Mononuclear cell (primary cell): ENCODE data around the gene POR. TPM values are rescaled to one million over a fixed set of nuclear protein-coding genes. Genes with fewer than 3 reads are reported as not detected.
A peak's percentile ranks its signal among the peaks of the same experiment; 100 is the strongest.
"Not testable (repeated sequence)": the region's sequence is repeated elsewhere in the genome, so short reads cannot be mapped to it uniquely, and the experiment has no call there.

Experiments used
- H3K27me3 ChIP-seq: 2 replicates; pipeline ENCODE4 v1.6.0; 2011; ENCODE audit warnings: low read length, control low read depth; ENCODE audit not compliant: insufficient read depth
- H3K4me1 ChIP-seq: 2 replicates; pipeline ENCODE4 v1.5.1; 2011; ENCODE audit warnings: mild to moderate bottlenecking, low read length, control low read depth; ENCODE audit not compliant: insufficient read depth
- H3K4me3 ChIP-seq: 2 replicates; pipeline ENCODE4 v1.5.1; 2011; ENCODE audit warnings: mild to moderate bottlenecking, low read length, moderate library complexity
- H3K9me3 ChIP-seq: 2 replicates; pipeline ENCODE4 v1.5.1; 2011; ENCODE audit warnings: low read depth, mild to moderate bottlenecking, control low read depth, low read length
- total RNA-seq: library from RNA; depleted of rRNA; stranded (reverse); fragments of >200 nt; gene quantifications from one replicate; pipeline ENCODE4 v1.2.3, GENCODE V29; 2012

The POR gene
- total RNA-seq, 1 donor: 35.6 TPM

DNA sequence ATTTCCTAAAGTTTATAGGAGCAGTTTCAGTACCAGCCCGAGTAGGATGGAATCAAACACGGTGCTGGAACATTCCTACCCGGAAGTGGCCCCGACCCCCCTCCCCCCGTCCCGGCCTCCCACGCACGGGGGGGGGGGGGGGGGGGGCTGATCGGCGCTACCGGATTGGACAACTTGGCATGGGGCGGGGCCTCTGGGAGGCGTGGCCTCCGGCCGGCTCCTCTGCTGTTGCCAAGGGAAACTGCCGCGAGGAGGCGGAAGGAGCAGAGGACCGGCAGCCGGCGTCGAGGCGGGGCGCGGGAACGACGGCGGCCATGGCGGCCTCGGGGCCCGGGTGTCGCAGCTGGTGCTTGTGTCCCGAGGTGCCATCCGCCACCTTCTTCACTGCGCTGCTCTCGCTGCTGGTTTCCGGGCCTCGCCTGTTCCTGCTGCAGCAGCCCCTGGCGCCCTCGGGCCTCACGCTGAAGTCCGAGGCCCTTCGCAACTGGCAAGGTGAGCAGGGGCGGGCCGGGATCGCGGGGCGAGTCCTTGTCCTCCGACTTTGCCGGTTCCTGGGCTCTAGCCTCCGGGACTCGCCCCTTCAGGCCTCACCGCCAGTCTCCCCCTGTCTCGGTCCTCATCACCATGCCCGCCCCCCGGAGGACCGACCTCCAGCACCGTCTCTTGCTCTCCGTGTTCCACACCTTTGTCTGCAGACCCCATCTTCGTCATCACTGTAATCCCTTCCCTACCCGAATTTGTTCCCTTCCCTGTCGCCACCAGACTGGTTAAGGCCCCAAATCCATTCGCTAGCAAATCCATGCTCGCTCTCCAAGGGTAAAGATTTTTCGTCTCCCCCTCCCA lies 36.0 kb upstream of the POR start, which contains the start of gene RHBDD2:
Gene RHBDD2, plus strand, starts transcription at position 266 of the 843 bp plus-strand sequence. Its CDS starts 49 bp downstream, at position 315.
- Histone ChIP-seq H3K27me3 (no peaks in the 10 kb centered on the region), H3K4me3 (peak within 1 kb of the TSS; percentile 75), H3K4me1 (peaks cover 52% of the 10 kb centered on the region), H3K9me3 (no peaks in the 10 kb centered on the region)

DNA sequence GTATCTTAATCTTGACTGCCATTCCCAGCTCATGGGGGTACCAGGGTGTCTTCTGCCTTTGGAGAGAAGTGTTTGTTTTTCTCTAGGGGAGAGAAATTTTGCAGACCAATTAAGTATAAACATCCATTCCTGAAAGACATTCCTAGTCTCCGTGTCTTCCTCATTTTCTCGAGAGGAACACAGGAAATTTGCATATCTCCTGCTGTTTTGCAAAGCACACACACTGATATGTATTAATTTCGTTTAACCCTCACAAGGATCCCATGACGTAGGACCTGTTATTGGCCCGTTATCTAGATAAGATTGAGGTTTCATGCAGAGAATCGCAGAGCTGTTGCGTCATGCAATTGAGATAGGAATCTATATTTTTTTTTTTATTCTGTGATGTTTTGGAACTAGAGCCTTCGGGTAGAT lies 35.2 kb upstream of the POR start:
- H3K27me3 ChIP-seq: no peaks in the 10 kb centered on the region
- H3K4me1 ChIP-seq: peaks cover 52% of the 10 kb centered on the region
- H3K9me3 ChIP-seq: no peaks in the 10 kb centered on the region
- peak overlapping the region; percentile 75 for H3K4me3 ChIP-seq

DNA sequence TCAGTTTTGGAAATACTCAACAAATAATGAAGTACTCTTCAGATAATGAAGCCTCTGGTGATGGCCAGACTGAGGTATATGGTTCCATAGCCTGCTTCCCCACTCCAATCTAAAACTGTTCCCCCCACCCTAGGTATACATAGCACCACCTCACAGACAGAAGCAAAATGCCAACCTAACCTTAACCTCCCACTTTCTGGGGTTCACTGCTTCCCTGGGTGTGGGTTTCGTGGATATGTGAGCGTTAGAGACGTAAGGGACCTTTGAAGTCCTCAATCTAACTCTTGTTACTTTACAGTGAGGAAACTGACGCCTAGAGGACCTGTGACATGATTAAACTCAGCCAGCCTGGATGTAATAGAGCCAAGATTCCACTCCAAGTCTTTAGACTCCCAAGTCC lies 34.7 kb upstream of the POR start:
- Histone ChIP-seq H3K9me3 (no peaks in the 10 kb centered on the region), H3K4me1 (peaks cover 49% of the 10 kb centered on the region), H3K4me3 (no peak overlapping the region), H3K27me3 (no peaks in the 10 kb centered on the region)

DNA sequence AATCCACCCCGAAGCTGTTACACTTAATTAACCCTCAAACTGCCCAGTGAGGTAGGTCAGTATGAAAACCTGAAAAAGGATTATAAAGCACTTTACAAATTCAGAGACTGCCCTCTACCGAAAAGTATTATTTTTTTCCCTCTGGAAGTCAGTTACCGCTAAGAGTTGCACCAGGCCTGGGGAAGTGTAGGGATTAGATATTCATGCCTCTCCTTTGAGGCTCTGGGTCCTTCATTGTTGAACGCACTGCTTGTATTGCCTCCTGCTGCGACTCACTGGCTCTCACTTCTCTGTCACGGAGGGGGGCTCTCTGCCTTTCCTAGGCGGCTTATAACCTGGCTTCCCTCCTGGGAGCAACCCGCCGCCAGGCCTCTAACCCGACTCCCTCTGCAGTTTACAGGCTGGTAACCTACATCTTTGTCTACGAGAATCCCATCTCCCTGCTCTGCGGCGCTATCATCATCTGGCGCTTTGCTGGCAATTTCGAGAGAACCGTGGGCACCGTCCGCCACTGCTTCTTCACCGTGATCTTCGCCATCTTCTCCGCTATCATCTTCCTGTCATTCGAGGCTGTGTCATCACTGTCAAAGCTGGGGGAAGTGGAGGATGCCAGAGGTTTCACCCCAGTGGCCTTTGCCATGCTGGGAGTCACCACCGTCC lies 33.4 kb upstream of the POR start:
- Histone ChIP-seq H3K27me3 (no peaks in the 10 kb centered on the region), H3K4me3 (no peak overlapping the region), H3K9me3 (no peaks in the 10 kb centered on the region), H3K4me1 (peaks cover 35% of the 10 kb centered on the region)

DNA sequence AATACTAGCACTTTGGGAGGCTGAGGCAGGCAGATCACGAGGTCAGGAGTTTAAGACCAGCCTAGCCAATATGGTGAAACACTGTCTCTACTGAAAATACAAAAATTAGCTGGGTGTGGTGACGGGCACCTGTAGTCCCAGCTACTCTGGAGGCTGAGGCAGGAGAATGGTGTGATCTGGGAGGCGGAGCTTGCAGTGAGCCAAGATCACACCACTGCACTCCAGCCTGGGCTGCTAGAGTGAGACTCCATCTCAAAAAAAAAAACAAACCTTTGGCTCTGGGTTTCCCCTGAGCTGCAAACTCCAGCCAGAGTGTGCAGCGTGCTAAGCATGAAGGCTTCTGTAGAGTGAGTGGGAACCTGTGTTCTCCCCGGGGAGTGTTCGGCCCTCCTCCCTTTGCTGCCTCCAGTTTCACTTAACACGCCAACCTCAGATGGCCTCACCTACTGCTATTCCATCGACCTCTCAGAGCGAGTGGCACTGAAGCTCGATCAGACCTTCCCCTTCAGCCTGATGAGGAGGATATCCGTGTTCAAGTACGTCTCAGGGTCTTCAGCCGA lies 31.6 kb upstream of the POR start:
- H3K27me3 ChIP-seq, H3K9me3 ChIP-seq, H3K4me3 ChIP-seq: not testable (repeated sequence)
- peaks cover 18% of the 10 kb centered on the region for H3K4me1 ChIP-seq

DNA sequence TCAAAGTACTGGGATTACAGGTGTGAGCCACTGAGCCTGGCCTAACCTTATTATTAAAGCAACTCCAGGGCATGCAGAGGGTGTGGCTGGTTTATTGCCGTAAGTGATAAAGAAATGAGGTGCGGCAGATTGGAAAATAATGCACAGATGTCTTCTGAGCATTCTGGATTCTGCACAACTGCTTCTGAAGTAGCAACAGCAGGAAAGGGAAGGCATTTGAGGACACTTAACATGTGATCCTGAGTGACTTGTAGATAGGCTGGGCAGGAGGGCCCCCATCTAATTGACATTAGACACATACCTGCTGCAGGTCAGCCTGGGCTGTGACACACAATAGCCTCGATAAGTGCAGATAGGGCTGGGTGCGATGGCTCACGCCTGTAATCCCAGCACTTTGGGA lies 30.5 kb upstream of the POR start:
- H3K27me3 ChIP-seq: no peaks in the 10 kb centered on the region
- no peaks in the 10 kb centered on the region for H3K9me3 ChIP-seq
- H3K4me3 ChIP-seq: no peak overlapping the region
- peaks cover 13% of the 10 kb centered on the region for H3K4me1 ChIP-seq

DNA sequence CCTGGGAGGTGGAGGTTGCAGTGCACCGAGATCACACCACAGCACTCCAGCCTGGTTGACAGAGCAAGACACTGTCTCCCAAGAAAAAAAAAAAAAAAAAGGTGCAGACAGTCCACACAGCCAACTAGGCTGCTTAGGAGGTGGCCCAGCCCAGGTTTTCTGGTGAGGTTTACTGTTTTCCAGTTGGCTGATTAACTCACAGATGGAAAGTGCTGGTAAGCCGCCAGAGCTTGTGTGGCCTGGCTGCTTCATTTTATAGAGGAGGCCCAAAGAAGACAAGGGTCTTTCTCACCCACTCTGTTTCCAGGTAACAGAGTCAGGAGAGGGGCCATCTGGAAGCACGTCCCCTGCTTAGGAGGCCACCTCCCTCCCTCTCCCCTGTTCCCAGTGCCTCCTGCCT lies 29.9 kb upstream of the POR start:
- Histone ChIP-seq H3K4me3 (no peak overlapping the region), H3K9me3 (no peaks in the 10 kb centered on the region), H3K27me3 (no peaks in the 10 kb centered on the region), H3K4me1 (peaks cover 7% of the 10 kb centered on the region)

DNA sequence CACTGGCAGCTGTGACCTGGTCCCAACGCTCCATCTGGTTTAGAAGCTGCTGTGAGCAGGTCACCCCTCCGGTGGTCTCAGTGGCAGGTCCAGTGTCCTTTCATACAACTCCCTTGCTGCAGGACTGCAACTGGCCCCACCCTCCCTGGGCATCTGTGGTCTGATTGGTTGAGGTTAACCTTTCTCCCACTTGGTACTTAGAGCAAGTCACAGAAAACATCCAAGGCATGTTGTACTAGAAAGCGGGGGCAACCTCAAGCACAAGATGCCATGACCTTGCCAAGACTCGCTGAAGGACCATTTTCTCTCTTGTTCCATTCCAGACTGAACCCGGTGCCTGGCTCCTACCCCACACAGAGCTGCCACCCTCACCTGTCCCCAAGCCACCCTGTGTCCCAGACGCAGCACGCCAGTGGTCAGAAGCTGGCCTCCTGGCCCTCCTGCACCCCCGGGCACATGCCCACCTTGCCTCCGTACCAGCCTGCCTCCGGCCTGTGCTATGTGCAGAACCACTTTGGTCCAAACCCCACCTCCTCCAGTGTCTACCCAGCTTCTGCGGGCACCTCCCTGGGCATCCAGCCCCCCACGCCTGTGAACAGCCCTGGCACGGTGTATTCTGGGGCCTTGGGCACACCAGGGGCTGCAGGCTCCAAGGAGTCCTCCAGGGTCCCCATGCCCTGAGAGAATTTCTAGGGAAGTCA lies 27.1 kb upstream of the POR start:
- H3K27me3 ChIP-seq: no peaks in the 10 kb centered on the region
- H3K4me1 ChIP-seq: no peaks in the 10 kb centered on the region
- H3K9me3 ChIP-seq: no peaks in the 10 kb centered on the region
- no peak overlapping the region for H3K4me3 ChIP-seq

DNA sequence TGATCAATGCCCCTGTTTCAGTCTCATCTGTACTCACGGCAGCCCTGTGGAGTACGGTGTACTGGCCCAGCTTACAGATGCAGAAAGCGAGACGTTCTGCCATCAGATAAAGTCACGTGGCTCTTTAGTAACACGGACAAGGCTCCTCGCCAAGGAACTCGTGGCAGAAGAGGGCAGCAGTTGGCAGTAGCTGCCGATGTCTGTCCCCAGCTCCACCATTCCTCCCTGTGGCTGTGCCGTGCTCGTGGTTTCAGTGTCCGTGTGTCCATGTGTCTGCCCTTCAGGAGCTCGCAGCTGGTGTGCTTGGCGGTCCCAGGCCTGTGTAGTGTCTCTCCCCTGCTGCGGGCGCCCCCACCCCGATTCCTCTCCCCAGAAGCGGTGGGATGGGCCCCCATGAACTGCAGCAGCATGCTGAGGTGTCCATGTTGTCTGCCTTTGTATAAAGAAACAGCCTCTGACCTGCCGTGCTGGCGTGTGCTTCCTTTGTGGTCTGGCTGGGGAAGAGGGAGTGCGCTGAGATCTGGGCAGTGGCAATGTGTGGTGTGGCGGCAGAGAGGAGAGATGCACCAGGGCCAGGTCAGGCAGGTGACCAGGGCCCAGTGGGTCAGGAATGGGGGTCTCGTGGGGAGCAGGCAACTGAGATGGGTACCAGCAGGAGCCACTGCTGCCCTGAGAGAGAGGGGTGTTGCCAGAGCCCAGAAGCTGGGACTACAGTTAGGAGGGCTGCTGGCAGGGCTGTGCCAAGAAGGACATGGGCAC lies 26.3 kb upstream of the POR start:
- no peaks in the 10 kb centered on the region for H3K9me3 ChIP-seq
- H3K4me1 ChIP-seq: no peaks in the 10 kb centered on the region
- H3K4me3 ChIP-seq: no peak overlapping the region
- no peaks in the 10 kb centered on the region for H3K27me3 ChIP-seq

DNA sequence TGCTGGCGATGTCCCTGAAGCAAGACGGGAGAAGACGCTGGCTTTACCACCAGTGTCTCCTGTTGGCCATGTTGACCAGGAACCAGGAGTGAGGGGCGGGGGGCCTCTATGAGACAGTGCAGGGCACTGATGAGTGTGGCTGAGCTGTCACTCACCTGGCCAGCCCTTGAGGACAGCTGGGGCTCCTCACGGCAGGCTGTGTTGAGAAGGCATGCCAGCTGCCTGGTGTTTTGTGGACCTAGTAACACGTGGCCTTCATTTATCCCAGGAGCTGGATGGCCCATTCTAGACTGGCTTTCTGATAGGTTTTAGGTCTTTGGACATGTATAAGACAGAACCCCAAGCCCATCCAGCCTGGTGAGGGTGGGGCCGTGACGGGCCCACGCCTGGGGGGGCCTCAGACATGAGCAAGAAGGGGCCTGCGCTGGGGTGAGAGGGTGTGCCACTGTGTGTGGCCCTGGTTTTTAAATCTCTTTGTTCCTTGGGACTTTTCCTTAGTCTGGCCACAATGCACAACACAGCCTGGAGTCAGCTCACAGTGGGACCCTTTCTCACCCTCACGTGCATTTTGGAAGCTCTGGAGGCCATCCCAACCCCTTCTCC lies 25.6 kb upstream of the POR start:
- Histone ChIP-seq H3K4me3 (no peak overlapping the region), H3K9me3 (no peaks in the 10 kb centered on the region), H3K4me1 (no peaks in the 10 kb centered on the region), H3K27me3 (no peaks in the 10 kb centered on the region)

DNA sequence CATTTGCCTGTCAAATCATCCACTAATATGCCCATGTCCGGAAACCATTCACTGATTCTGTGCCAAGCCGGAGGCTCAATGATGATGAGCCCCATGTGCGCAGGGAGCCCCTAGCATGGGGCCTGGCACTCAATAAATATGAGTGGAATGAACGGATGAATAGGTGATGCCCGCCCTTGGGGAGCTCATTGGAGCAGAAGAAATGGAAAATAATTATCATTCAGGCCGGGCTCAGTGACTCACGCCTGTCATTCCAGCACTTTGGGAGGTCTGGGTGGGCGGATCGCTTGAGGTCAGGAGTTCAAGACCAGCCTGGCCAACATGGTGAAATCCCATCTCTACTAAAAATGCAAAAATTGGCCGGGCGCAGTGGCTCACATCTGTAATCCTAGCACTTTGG lies 25.1 kb upstream of the POR start:
- Histone ChIP-seq H3K4me3 (no peak overlapping the region), H3K27me3 (no peaks in the 10 kb centered on the region), H3K9me3 (no peaks in the 10 kb centered on the region), H3K4me1 (no peaks in the 10 kb centered on the region)

DNA sequence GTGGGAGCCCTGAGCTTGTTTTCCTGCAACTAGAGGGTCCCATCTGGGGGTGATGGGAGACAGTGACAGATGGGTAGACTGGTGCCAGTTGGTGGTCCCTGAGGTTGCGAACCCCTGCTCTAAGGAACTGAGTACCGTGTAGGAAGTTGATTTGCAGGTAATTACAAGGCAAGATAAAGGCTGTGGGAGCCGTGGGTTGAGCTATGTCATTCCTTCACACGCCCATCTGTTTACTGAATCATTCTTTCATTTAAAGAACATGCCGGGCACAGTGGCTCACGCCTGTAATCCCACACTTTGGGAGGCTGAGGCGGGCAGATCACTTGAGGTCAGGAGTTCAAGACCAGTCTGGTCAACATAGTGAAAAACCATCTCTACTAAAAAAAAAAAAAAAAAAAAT lies 23.7 kb upstream of the POR start:
- H3K4me3 ChIP-seq, H3K4me1 ChIP-seq, H3K27me3 ChIP-seq, H3K9me3 ChIP-seq: not testable (repeated sequence)

DNA sequence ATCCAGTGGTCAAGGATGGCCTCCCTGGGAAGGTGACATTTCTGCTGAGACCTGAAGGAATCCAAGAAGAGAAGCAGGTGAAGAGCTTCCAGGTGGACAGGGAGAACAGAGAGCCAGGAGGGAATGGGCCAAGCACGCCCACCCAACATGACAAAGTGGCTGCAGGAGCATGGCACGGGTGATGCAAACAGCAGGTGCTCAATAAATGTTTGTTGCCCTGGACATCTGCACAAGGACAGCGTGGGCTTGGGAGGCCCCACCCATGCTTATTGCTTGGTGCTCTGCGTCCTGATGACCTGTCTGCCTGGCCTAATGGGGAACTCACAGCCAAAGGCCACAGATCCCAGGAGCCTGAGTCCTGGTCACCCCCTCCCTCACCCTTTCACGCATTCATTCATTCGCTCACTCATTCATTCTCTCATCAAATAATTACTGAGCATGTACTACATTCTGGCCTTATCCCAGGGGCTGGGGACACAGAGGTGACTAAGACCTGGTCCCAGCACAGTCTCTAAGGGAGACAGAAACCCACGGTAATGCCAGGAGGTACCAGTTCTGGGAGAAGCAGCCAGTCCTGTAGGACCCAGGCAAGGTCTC lies 23.0 kb upstream of the POR start:
- H3K9me3 ChIP-seq: no peaks in the 10 kb centered on the region
- H3K27me3 ChIP-seq: no peaks in the 10 kb centered on the region
- H3K4me1 ChIP-seq: no peaks in the 10 kb centered on the region
- no peak overlapping the region for H3K4me3 ChIP-seq
